VCaP (cell line): Measurements from ENCODE around the gene OCLN.
"Not testable (repeated sequence)": the region's sequence is repeated elsewhere in the genome, so short reads cannot be mapped to it uniquely, and the experiment has no call there.

Experiments
- H3K27ac ChIP-seq: fragments of 450-650 bp; 2 replicates; pipeline ENCODE4 v1.5.1; 2017
- TF ChIP-seq, protein P1 (sequence below): fragments of 450-650 bp; conservative IDR thresholded peaks from 2 replicates; pipeline ENCODE4 v1.5.1; 2017; ENCODE audit warnings: mild to moderate bottlenecking, moderate library complexity

The OCLN gene

GRCh38 chr5:69512740-69513260 is 20.2 kb downstream of the OCLN start:
- H3K27ac ChIP-seq, result no peak overlapping the region
- TF ChIP-seq, protein P1, sequence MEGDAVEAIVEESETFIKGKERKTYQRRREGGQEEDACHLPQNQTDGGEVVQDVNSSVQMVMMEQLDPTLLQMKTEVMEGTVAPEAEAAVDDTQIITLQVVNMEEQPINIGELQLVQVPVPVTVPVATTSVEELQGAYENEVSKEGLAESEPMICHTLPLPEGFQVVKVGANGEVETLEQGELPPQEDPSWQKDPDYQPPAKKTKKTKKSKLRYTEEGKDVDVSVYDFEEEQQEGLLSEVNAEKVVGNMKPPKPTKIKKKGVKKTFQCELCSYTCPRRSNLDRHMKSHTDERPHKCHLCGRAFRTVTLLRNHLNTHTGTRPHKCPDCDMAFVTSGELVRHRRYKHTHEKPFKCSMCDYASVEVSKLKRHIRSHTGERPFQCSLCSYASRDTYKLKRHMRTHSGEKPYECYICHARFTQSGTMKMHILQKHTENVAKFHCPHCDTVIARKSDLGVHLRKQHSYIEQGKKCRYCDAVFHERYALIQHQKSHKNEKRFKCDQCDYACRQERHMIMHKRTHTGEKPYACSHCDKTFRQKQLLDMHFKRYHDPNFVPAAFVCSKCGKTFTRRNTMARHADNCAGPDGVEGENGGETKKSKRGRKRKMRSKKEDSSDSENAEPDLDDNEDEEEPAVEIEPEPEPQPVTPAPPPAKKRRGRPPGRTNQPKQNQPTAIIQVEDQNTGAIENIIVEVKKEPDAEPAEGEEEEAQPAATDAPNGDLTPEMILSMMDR, result no peak

DNA sequence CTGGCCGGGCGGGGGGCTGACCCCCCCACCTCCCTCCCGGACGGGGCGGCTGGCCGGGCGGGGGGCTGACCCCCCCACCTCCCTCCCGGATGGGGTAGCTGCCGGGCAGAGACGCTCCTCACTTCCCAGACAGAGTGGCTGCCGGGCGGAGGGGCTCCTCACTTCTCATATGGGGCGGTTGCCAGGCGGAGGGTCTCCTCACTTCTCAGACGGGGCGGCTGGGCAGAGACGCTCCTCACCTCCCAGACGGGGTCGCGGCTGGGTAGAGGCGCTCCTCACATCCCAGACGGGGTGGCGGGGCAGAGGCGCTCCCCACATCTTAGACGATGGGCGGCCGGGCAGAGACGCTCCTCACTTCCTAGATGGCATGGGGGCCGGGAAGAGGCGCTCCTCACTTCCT is 23.0 kb downstream of the OCLN start:
- not testable (repeated sequence) for H3K27ac ChIP-seq

GRCh38 chr5:69516769-69517168 is 24.2 kb downstream of the OCLN start:
- TF ChIP-seq, protein P1, result no peak
- H3K27ac ChIP-seq, result peak overlapping the region; percentile 85

DNA sequence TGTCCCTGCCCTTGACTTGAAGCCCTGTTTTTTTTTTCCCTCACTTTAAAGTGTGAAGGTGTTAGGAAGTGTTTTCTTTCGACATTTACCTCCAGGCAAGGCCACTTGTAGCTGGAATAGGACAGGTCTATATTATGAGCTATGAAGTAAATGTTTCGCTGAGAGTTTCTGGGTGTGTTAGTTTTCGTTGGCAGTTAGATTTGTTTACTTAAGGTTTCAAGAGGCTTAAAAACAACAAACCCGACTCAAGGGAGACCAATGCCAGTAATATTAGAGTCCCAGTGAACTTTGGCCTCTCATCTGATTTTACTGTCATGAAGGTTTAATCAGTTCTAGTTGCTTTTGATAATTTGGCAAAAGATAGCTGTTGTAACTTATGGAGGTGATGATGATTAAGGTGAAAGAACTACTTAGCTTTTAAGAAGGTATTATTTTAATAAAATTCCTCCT is 25.2 kb downstream of the OCLN start:
- H3K27ac ChIP-seq, result peak overlapping the region; percentile 85
- TF ChIP-seq, protein P1, result no peak

- H3K27ac ChIP-seq, result peak overlapping the region; percentile 85
These were observed 26.7 kb downstream of the OCLN start for GRCh38 chr5:69519285-69519684.

GRCh38 chr5:69522035-69522434 is 29.4 kb downstream of the OCLN start:
- peak overlapping the region; percentile 85 for H3K27ac ChIP-seq
- TF ChIP-seq, protein P1, result no peak

More at GRCh38 chr5:69519285-69519684, 26.7 kb downstream of the OCLN start:
- TF ChIP-seq, protein P1, result no peak

- peak overlapping the region; percentile 29 for H3K27ac ChIP-seq
- TF ChIP-seq, protein P1, result no peak
These were observed 32.9 kb downstream of the OCLN start for GRCh38 chr5:69525490-69525889.

GRCh38 chr5:69526660-69527059 is 34.1 kb downstream of the OCLN start:
- no peak overlapping the region for H3K27ac ChIP-seq
- TF ChIP-seq, protein P1, result no peak
